ENCODE data around the gene DOCK2.

DNA sequence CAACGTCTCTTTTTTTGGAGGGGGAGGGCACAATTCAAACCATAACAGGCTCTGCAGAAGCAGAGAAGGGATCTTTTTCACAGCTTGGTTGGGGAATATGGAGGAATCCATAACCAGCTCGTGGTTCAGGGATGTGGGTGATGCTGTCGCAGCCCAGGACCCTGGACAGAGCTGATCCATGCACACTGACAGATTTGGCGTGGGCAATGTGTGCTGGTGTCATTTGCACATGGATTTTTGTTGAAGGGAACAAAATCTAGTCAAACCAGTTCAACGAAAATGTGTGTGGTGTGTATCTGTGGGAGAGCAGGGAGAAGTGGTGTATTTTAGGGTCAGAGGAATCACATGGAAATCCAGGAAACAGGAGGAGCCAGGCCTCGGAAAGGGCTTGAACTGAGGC is 4.2 kb downstream of the DOCK2 start:
- TF ChIP-seq, protein P1, sequence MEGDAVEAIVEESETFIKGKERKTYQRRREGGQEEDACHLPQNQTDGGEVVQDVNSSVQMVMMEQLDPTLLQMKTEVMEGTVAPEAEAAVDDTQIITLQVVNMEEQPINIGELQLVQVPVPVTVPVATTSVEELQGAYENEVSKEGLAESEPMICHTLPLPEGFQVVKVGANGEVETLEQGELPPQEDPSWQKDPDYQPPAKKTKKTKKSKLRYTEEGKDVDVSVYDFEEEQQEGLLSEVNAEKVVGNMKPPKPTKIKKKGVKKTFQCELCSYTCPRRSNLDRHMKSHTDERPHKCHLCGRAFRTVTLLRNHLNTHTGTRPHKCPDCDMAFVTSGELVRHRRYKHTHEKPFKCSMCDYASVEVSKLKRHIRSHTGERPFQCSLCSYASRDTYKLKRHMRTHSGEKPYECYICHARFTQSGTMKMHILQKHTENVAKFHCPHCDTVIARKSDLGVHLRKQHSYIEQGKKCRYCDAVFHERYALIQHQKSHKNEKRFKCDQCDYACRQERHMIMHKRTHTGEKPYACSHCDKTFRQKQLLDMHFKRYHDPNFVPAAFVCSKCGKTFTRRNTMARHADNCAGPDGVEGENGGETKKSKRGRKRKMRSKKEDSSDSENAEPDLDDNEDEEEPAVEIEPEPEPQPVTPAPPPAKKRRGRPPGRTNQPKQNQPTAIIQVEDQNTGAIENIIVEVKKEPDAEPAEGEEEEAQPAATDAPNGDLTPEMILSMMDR (IDR thresholded peaks at IDR 0.05): no peak
- no peak for TF ChIP-seq ZFX (IDR thresholded peaks at IDR 0.05; ENCODE audit: borderline replicate concordance)
